ENCODE results near the gene MYO15B.
A peak's percentile ranks its signal among the peaks of the same experiment; 100 is the strongest.

Gene MYO15B

GRCh38 chr17:75632428-75632827, 44.8 kb downstream of the MYO15B start:
- H3K27ac ChIP-seq, result no peak overlapping the region
- no peaks in the 10 kb centered on the region for H3K9me3 ChIP-seq (ENCODE audit: severe bottlenecking)
- no peaks in the 10 kb centered on the region for H3K27me3 ChIP-seq (ENCODE audit: insufficient read depth, low read depth, severe bottlenecking)
- TF ChIP-seq, protein P1, sequence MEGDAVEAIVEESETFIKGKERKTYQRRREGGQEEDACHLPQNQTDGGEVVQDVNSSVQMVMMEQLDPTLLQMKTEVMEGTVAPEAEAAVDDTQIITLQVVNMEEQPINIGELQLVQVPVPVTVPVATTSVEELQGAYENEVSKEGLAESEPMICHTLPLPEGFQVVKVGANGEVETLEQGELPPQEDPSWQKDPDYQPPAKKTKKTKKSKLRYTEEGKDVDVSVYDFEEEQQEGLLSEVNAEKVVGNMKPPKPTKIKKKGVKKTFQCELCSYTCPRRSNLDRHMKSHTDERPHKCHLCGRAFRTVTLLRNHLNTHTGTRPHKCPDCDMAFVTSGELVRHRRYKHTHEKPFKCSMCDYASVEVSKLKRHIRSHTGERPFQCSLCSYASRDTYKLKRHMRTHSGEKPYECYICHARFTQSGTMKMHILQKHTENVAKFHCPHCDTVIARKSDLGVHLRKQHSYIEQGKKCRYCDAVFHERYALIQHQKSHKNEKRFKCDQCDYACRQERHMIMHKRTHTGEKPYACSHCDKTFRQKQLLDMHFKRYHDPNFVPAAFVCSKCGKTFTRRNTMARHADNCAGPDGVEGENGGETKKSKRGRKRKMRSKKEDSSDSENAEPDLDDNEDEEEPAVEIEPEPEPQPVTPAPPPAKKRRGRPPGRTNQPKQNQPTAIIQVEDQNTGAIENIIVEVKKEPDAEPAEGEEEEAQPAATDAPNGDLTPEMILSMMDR (IDR thresholded peaks at IDR 0.05; ENCODE audit: low read depth, low read length), result no peak
- no peak for DNase-seq
- H3K4me3 ChIP-seq (ENCODE audit: low read depth, low read length), result no peak overlapping the region
- H3K36me3 ChIP-seq, result peaks cover 5% of the 10 kb centered on the region; the same call in 1 of the 2 replicates

GRCh38 chr17:75632863-75633485, 45.4 kb downstream of the MYO15B start, which contains the start of gene SMIM5:
Gene SMIM5 (plus strand): TSS chr17:75633434. CDS start chr17:75640202, 6,768 bp downstream.
- Histone ChIP-seq H3K4me3 (ENCODE audit: low read depth, low read length) (peak within 1 kb of the TSS; percentile 24), H3K27me3 (ENCODE audit: insufficient read depth, low read depth, severe bottlenecking) (no peaks in the 10 kb centered on the region), H3K36me3 (peaks cover 3% of the 10 kb centered on the region), H3K27ac (peak within 1 kb of the TSS; percentile 73), H3K9me3 (ENCODE audit: severe bottlenecking) (no peaks in the 10 kb centered on the region)
- TF ChIP-seq, protein P1 (IDR thresholded peaks at IDR 0.05; ENCODE audit: low read depth, low read length), result peak; percentile 99
- peak; percentile 93 for DNase-seq

- Histone ChIP-seq H3K36me3 (peaks cover 3% of the 10 kb centered on the region), H3K27me3 (ENCODE audit: insufficient read depth, low read depth, severe bottlenecking) (no peaks in the 10 kb centered on the region), H3K27ac (peak overlapping the region; percentile 73), H3K9me3 (ENCODE audit: severe bottlenecking) (no peaks in the 10 kb centered on the region), H3K4me3 (ENCODE audit: low read depth, low read length) (peak overlapping the region; percentile 24)
- DNase-seq, result peak; percentile 97
- TF ChIP-seq, protein P1 (IDR thresholded peaks at IDR 0.05; ENCODE audit: low read depth, low read length), result peak; percentile 92
These were observed 46.1 kb downstream of the MYO15B start for GRCh38 chr17:75633486-75634375.

- H3K9me3 ChIP-seq (ENCODE audit: severe bottlenecking), result no peaks in the 10 kb centered on the region
- H3K36me3 ChIP-seq, result peaks cover 3% of the 10 kb centered on the region
- no peaks in the 10 kb centered on the region for H3K27me3 ChIP-seq (ENCODE audit: insufficient read depth, low read depth, severe bottlenecking)
- TF ChIP-seq, protein P1 (IDR thresholded peaks at IDR 0.05; ENCODE audit: low read depth, low read length), result peak; percentile 14; the same call in 1 of the 2 replicates
- H3K27ac ChIP-seq, result peak overlapping the region; percentile 73
- DNase-seq, result peak; percentile 65
- H3K4me3 ChIP-seq (ENCODE audit: low read depth, low read length), result peak overlapping the region; percentile 24
These were observed 46.8 kb downstream of the MYO15B start for GRCh38 chr17:75634376-75634740.

- Histone ChIP-seq H3K4me3 (ENCODE audit: low read depth, low read length) (no peak overlapping the region), H3K27me3 (ENCODE audit: insufficient read depth, low read depth, severe bottlenecking) (no peaks in the 10 kb centered on the region), H3K36me3 (peaks cover 6% of the 10 kb centered on the region), H3K27ac (peak overlapping the region; percentile 73), H3K9me3 (ENCODE audit: severe bottlenecking) (no peaks in the 10 kb centered on the region)
- TF ChIP-seq, protein P1 (IDR thresholded peaks at IDR 0.05; ENCODE audit: low read depth, low read length), result no peak
- DNase-seq, result no peak
These were observed 47.4 kb downstream of the MYO15B start for GRCh38 chr17:75634754-75635609.

Measured in WERI-Rb-1 (cell line).